22Rv1 (cell line): Measurements from ENCODE around the gene ATXN1.

ENCODE experiments used
- CTCF ChIP-seq: fragments of 450-650 bp; IDR thresholded peaks from 2 replicates; pipeline ENCODE4 v1.5.1; 2017; ENCODE audit warnings: mild to moderate bottlenecking
- ZFX ChIP-seq: fragments of 450-650 bp; IDR thresholded peaks from 2 replicates; pipeline ENCODE4 v1.6.1; 2017; ENCODE audit warnings: antibody characterized with exemption, borderline replicate concordance

GRCh38 chr6:16326971-16327776, 434.1 kb downstream of the ATXN1 start:
- TF ChIP-seq CTCF (no peak), ZFX (no peak)
